Spinal cord (tissue), 10 donors: ENCODE measurements around the gene FLNB. TPM values are rescaled to one million over a fixed set of nuclear protein-coding genes. Genes with fewer than 3 reads are reported as not detected.
A peak's percentile ranks its signal among the peaks of the same experiment; 100 is the strongest.

Experiments used
- DNase-seq, 6 donors: peaks; one replicate each; pipeline versions ENCODE4 v3.0.0 to v3.0.0-alpha.2; 2013 to 2015; ENCODE audit warnings: low spot score in 6 of 6, low read depth in 4 of 6
- H3K27ac ChIP-seq: one replicate; pipeline ENCODE4 v1.5.1; 2013; ENCODE audit warnings: low read depth, low read length, control low read depth
- H3K27me3 ChIP-seq: one replicate; pipeline ENCODE4 v1.6.1; 2013; ENCODE audit warnings: low read length; ENCODE audit not compliant: control insufficient read depth, insufficient read depth
- H3K36me3 ChIP-seq: one replicate; pipeline ENCODE4 v1.6.1; 2013; ENCODE audit warnings: low read length; ENCODE audit not compliant: control insufficient read depth, insufficient read depth
- H3K4me1 ChIP-seq: one replicate; pipeline ENCODE4 v1.6.1; 2013; ENCODE audit warnings: low read length; ENCODE audit not compliant: control insufficient read depth, insufficient read depth
- H3K4me3 ChIP-seq: one replicate; pipeline ENCODE4 v1.5.1; 2013; ENCODE audit warnings: low read depth, low read length, control low read depth
- H3K9me3 ChIP-seq: one replicate; pipeline ENCODE4 v1.6.1; 2013; ENCODE audit warnings: low read length; ENCODE audit not compliant: control insufficient read depth, insufficient read depth
- WGBS: methylation state at CpG from one replicate; pipeline ENCODE4 v1.1.5; 2013; ENCODE audit warnings: missing lambda C conversion rate; ENCODE audit not compliant: insufficient coverage; 5-methylcytosine and 5-hydroxymethylcytosine counted together
- polyA plus RNA-seq, 2 donors: library from polyadenylated mRNA; unstranded; fragments of 120-200 nt; gene quantifications; one replicate each; pipeline ENCODE4 v1.2.1, GENCODE V29; 2013; ENCODE audit not compliant: insufficient read length in 2 of 2
- total RNA-seq, 2 donors: library from RNA; depleted of rRNA in 1 of 2; stranded (reverse); fragments of 120-200 nt in 1 of 2; fragments of >200 nt in 1 of 2; gene quantifications; one replicate each; pipeline versions ENCODE4 v1.2.3 to v1.2.4, GENCODE V29; 2013 to 2014
- donor health status: healthy.

FLNB gene
- total and polyA plus RNA-seq, 4 donors: 46.1 to 251 (median 74.7) TPM

GRCh38 chr3:58175437-58176184 lies 167.4 kb downstream of the FLNB start:
- H3K4me1 ChIP-seq: peaks cover 43% of the 10 kb centered on the region
- H3K36me3 ChIP-seq: peaks cover 6% of the 10 kb centered on the region
- WGBS: 30% methylated on average over 14 of the region's 18 CpGs
- DNase-seq: peak in 2 of 6 donors; percentile 31 to 68
- no peaks in the 10 kb centered on the region for H3K27me3 ChIP-seq
- peak overlapping the region; percentile 57 for H3K27ac ChIP-seq
- no peak overlapping the region for H3K4me3 ChIP-seq
- no peaks in the 10 kb centered on the region for H3K9me3 ChIP-seq

- Histone ChIP-seq H3K27me3 (no peaks in the 10 kb centered on the region), H3K9me3 (no peaks in the 10 kb centered on the region), H3K4me1 (peaks cover 43% of the 10 kb centered on the region), H3K36me3 (peaks cover 4% of the 10 kb centered on the region), H3K27ac (no peak overlapping the region), H3K4me3 (no peak overlapping the region)
- 94% methylated on average over 2 of the region's 3 CpGs for WGBS
- no peak for DNase-seq
Observed at GRCh38 chr3:58176185-58176530, 167.9 kb downstream of the FLNB start.

- Histone ChIP-seq H3K36me3 (peaks cover 3% of the 10 kb centered on the region), H3K4me3 (no peak overlapping the region), H3K9me3 (no peaks in the 10 kb centered on the region), H3K27me3 (no peaks in the 10 kb centered on the region), H3K27ac (no peak overlapping the region), H3K4me1 (peaks cover 43% of the 10 kb centered on the region)
- no peak for DNase-seq
- WGBS: 96% methylated on average over 4 of the region's 10 CpGs
Observed at GRCh38 chr3:58176827-58177489, 168.7 kb downstream of the FLNB start.

- 14% methylated on average over 36 of the region's 46 CpGs for WGBS
- peak in 5 of 6 donors; percentile 67 to 94 (median 72) for DNase-seq
- H3K4me1 ChIP-seq: peaks cover 43% of the 10 kb centered on the region
- H3K4me3 ChIP-seq: peak overlapping the region; percentile 51
- H3K27ac ChIP-seq: no peak overlapping the region
- peaks cover 2% of the 10 kb centered on the region for H3K36me3 ChIP-seq
- H3K9me3 ChIP-seq: no peaks in the 10 kb centered on the region
- no peaks in the 10 kb centered on the region for H3K27me3 ChIP-seq
Observed at GRCh38 chr3:58177747-58178527, 169.7 kb downstream of the FLNB start.

- Histone ChIP-seq H3K27ac (no peak overlapping the region), H3K27me3 (no peaks in the 10 kb centered on the region), H3K9me3 (no peaks in the 10 kb centered on the region), H3K4me3 (no peak overlapping the region), H3K4me1 (peaks cover 36% of the 10 kb centered on the region), H3K36me3 (no peaks in the 10 kb centered on the region)
- WGBS: 80% methylated on average over 13 of the region's 17 CpGs
- no peak for DNase-seq
Observed at GRCh38 chr3:58178528-58179234, 170.5 kb downstream of the FLNB start.

GRCh38 chr3:58179235-58180098 lies 171.2 kb downstream of the FLNB start:
- Histone ChIP-seq H3K4me3 (no peak overlapping the region), H3K36me3 (no peaks in the 10 kb centered on the region), H3K27me3 (no peaks in the 10 kb centered on the region), H3K27ac (no peak overlapping the region), H3K4me1 (peaks cover 36% of the 10 kb centered on the region), H3K9me3 (no peaks in the 10 kb centered on the region)
- 77% methylated on average over 12 of the region's 13 CpGs for WGBS
- DNase-seq: no peak

- WGBS: 90% methylated on average over 8 of the region's 12 CpGs
- H3K27me3 ChIP-seq: no peaks in the 10 kb centered on the region
- no peak for DNase-seq
- peaks cover 34% of the 10 kb centered on the region for H3K4me1 ChIP-seq
- H3K4me3 ChIP-seq: no peak overlapping the region
- no peaks in the 10 kb centered on the region for H3K36me3 ChIP-seq
- H3K27ac ChIP-seq: no peak overlapping the region
- no peaks in the 10 kb centered on the region for H3K9me3 ChIP-seq
Observed at GRCh38 chr3:58180099-58180880, 172.1 kb downstream of the FLNB start.

- Histone ChIP-seq H3K4me3 (no peak overlapping the region), H3K36me3 (no peaks in the 10 kb centered on the region), H3K4me1 (peaks cover 26% of the 10 kb centered on the region), H3K27me3 (no peaks in the 10 kb centered on the region), H3K9me3 (no peaks in the 10 kb centered on the region), H3K27ac (no peak overlapping the region)
- WGBS: no CpG with 5 or more reads among the region's 1 CpG
- no peak for DNase-seq
Observed at GRCh38 chr3:58180940-58181587, 172.8 kb downstream of the FLNB start.
